B cell (primary cell): ENCODE measurements around the gene GPBP1L1. TPM values are rescaled to one million over a fixed set of nuclear protein-coding genes. Genes with fewer than 3 reads are reported as not detected.

Experiments used
- ATAC-seq: fragments of 200-7000 bp; cut with Tn5 transposase; one replicate; pipeline ENCODE4 v1.10.0; 2021; ENCODE audit warnings: low read depth, mild to moderate bottlenecking, moderate number of reproducible peaks, moderate library complexity
- CTCF ChIA-PET: fragments of 350-600 bp; sonication (Branson Sonifier 250); formaldehyde crosslinking; loops from one replicate; lab custom pipeline; 2021; ENCODE audit warnings: antibody characterized with exemption, inconsistent platforms; lab: Charles Lee
- POLR2A ChIA-PET: fragments of 350-600 bp; sonication (Branson Sonifier 250); formaldehyde crosslinking; loops from one replicate; lab custom pipeline; 2021; ENCODE audit warnings: antibody characterized with exemption; lab: Charles Lee
- DNase-seq: peaks from one replicate; pipeline ENCODE4 v3.0.0; 2013
- H2AFZ ChIP-seq: 2 replicates; pipeline ENCODE4 v1.6.1; 2012; ENCODE audit warnings: mild to moderate bottlenecking, low read depth, low read length; ENCODE audit not compliant: insufficient read depth, poor library complexity, severe bottlenecking
- H3K27ac ChIP-seq, 2 donors: 1 replicate in 1 of 2; 2 replicates in 1 of 2; pipeline ENCODE4 v1.5.1; 2012 to 2013; ENCODE audit warnings: low read length in 2 of 2, mild to moderate bottlenecking in 2 of 2, moderate library complexity in 1 of 2
- H3K27me3 ChIP-seq, 4 experiments: fragments of 200-600 bp in 1 of 4; sonication (generic) in 1 of 4; replicated peaks in 1 of 4; 1 replicate in 2 of 4; 2 replicates in 2 of 4; pipeline versions ENCODE4 v1.6.1 to v1.7.0; 2013 to 2016; ENCODE audit warnings: low read length in 3 of 4, mild to moderate bottlenecking in 2 of 4, mixed read lengths in 1 of 4, moderate library complexity in 1 of 4; ENCODE audit not compliant: insufficient read depth in 4 of 4, control insufficient read depth in 3 of 4; ENCODE audit errors: control extremely low read depth in 1 of 4
- H3K36me3 ChIP-seq, 2 experiments: replicated peaks in 1 of 2; 1 replicate in 1 of 2; 2 replicates in 1 of 2; pipeline versions ENCODE4 v1.6.1 to v1.7.1; 2013; ENCODE audit warnings: low read length in 1 of 2; ENCODE audit not compliant: insufficient read depth in 2 of 2, control insufficient read depth in 1 of 2; ENCODE audit errors: control extremely low read depth in 1 of 2, extremely low read depth in 1 of 2
- H3K4me1 ChIP-seq, 2 donors: fragments of 200-600 bp in 1 of 2; sonication (generic) in 1 of 2; 1 replicate in 1 of 2; 2 replicates in 1 of 2; pipeline versions ENCODE4 v1.5.1 to v1.6.1; 2013 to 2017; ENCODE audit warnings: low read length in 2 of 2; ENCODE audit not compliant: control insufficient read depth in 2 of 2, insufficient read depth in 2 of 2
- H3K4me2 ChIP-seq: replicated peaks from 2 replicates; pipeline ENCODE3; 2012; ENCODE audit warnings: mild to moderate bottlenecking, low read depth, low read length; ENCODE audit not compliant: poor library complexity, severe bottlenecking
- H3K4me3 ChIP-seq, 5 experiments: fragments of 200-600 bp in 1 of 5; sonication (generic) in 1 of 5; 1 replicate in 3 of 5; 2 replicates in 2 of 5; pipeline versions ENCODE4 v1.5.1 to v1.7.0; 2011 to 2016; ENCODE audit warnings: low read length in 4 of 5, mild to moderate bottlenecking in 4 of 5, low read depth in 2 of 5, control low read depth in 1 of 5, moderate library complexity in 1 of 5; ENCODE audit not compliant: insufficient read depth in 1 of 5; ENCODE audit errors: control extremely low read depth in 1 of 5, extremely low read depth in 1 of 5
- H3K79me2 ChIP-seq: fragments of 200-600 bp; sonication (generic); one replicate; pipeline ENCODE4 v1.6.0; 2016; ENCODE audit warnings: low read length; ENCODE audit not compliant: control insufficient read depth, insufficient read depth
- H3K9ac ChIP-seq: fragments of 200-600 bp; sonication (generic); 2 replicates; pipeline ENCODE4 v1.6.1; 2017; ENCODE audit warnings: mild to moderate bottlenecking, low read length, moderate library complexity
- H3K9me3 ChIP-seq, 3 donors: one replicate each; pipeline versions ENCODE4 v1.6.1 to v1.7.1; 2013; ENCODE audit warnings: low read length in 2 of 3; ENCODE audit not compliant: control insufficient read depth in 2 of 3, insufficient read depth in 1 of 3; ENCODE audit errors: control extremely low read depth in 1 of 3
- H4K20me1 ChIP-seq: 2 replicates; pipeline ENCODE4 v1.6.0; 2012; ENCODE audit warnings: mild to moderate bottlenecking, low read length; ENCODE audit not compliant: insufficient read depth, control insufficient read depth, poor library complexity, severe bottlenecking
- H3K27ac Mint-ChIP-seq: one replicate; pipeline ENCODE4 v1.8.0; 2021; ENCODE audit warnings: mixed read lengths
- H3K27me3 Mint-ChIP-seq: one replicate; pipeline ENCODE4 v1.8.0; 2021; ENCODE audit warnings: mixed read lengths
- H3K4me1 Mint-ChIP-seq: one replicate; pipeline ENCODE4 v1.8.0; 2021; ENCODE audit warnings: mixed read lengths
- H3K4me3 Mint-ChIP-seq: one replicate; pipeline ENCODE4 v1.8.0; 2021; ENCODE audit warnings: mixed read lengths
- H3K9me3 Mint-ChIP-seq: one replicate; pipeline ENCODE4 v1.8.0; 2022; ENCODE audit warnings: mixed read lengths; ENCODE audit not compliant: insufficient read depth
- EZH2 ChIP-seq: IDR thresholded peaks from 2 replicates; pipeline ENCODE4 v1.6.1; 2012; ENCODE audit warnings: borderline replicate concordance, low read depth, mild to moderate bottlenecking, moderate library complexity, low read length; ENCODE audit not compliant: insufficient read depth, poor library complexity, severe bottlenecking
- WGBS: methylation state at CpG from one replicate; pipeline ENCODE4 v1.1.5; 2013; ENCODE audit warnings: missing lambda C conversion rate; ENCODE audit not compliant: insufficient coverage; 5-methylcytosine and 5-hydroxymethylcytosine counted together
- intact Hi-C: fragments of 100-400 bp; cut with micrococcal nuclease; formaldehyde crosslinking; loops from one replicate; pipeline ENCODE4 v1.10.0; 2022
- polyA plus RNA-seq: library from polyadenylated mRNA; depleted of rRNA; stranded (reverse); fragments of >200 nt; gene quantifications from 2 replicates; pipeline ENCODE4 v1.2.3, GENCODE V29; 2012
- total RNA-seq, 2 donors: library from RNA; stranded (reverse); fragments of 120-200 nt in 1 of 2; gene quantifications; 1 replicate in 1 of 2; 2 replicates in 1 of 2; pipeline versions ENCODE4 v1.2.3 to v1.2.4, GENCODE V29; 2013 to 2022
- TF ChIP-seq, protein P1 (sequence below): fragments of 200-600 bp; IDR thresholded peaks from one replicate; pipeline ENCODE4 v1.8.0; 2022; ENCODE audit warnings: antibody characterized with exemption, mild to moderate bottlenecking

Gene GPBP1L1
- total and polyA plus RNA-seq, 2 donors (not counting 1 experiment from before 2014, with no cell fraction given) = 75.5 to 137 TPM

DNA sequence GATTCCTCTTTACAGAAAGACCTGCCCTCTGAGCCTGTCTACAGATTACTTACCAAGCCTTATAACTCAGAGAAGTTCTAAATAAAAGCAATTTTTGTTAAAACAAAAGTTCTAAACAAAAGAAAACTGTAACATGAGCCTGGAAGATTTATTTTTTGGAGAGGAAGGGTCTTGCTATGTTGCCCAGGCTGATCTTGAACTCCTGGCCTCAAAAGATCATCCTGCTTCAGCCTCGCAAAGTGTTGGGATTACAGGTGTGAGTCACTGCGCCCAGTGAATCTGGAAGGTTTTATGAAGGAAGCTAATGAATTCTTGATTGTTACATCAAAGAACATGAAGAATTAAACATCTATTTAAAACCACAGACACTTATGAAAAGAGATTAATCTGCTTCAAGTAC lies 27.1 kb downstream of the GPBP1L1 start:
- intact Hi-C loops = no loop called here
- POLR2A ChIA-PET = no interaction called here

GRCh38 chr1:45658171-45658570 lies 28.2 kb downstream of the GPBP1L1 start:
- no peak overlapping the region for H3K27ac ChIP-seq
- H3K9me3 Mint-ChIP-seq = no peaks in the 10 kb centered on the region
- DNase-seq (no peak), ATAC-seq (no peak)
- H3K27me3 Mint-ChIP-seq = no peaks in the 10 kb centered on the region
- peaks cover 5% of the 10 kb centered on the region for H3K4me1 Mint-ChIP-seq
- H3K4me1 ChIP-seq = no peaks in the 10 kb centered on the region
- H3K9ac ChIP-seq = no peak overlapping the region
- H3K4me3 ChIP-seq = no peak overlapping the region
- H3K27me3 ChIP-seq = no peaks in the 10 kb centered on the region
- peaks cover 44% of the 10 kb centered on the region for H4K20me1 ChIP-seq
- H2AFZ ChIP-seq = no peak overlapping the region
- WGBS = 100% methylated on average over 1 of the region's 2 CpGs
- H3K9me3 ChIP-seq = no peaks in the 10 kb centered on the region
- no peak overlapping the region for H3K27ac Mint-ChIP-seq
- H3K4me2 ChIP-seq = no peak overlapping the region
- peaks cover 53% of the 10 kb centered on the region for H3K79me2 ChIP-seq
- CTCF ChIA-PET = no interaction called here
- TF ChIP-seq EZH2 = no peak
- TF ChIP-seq, protein P1, sequence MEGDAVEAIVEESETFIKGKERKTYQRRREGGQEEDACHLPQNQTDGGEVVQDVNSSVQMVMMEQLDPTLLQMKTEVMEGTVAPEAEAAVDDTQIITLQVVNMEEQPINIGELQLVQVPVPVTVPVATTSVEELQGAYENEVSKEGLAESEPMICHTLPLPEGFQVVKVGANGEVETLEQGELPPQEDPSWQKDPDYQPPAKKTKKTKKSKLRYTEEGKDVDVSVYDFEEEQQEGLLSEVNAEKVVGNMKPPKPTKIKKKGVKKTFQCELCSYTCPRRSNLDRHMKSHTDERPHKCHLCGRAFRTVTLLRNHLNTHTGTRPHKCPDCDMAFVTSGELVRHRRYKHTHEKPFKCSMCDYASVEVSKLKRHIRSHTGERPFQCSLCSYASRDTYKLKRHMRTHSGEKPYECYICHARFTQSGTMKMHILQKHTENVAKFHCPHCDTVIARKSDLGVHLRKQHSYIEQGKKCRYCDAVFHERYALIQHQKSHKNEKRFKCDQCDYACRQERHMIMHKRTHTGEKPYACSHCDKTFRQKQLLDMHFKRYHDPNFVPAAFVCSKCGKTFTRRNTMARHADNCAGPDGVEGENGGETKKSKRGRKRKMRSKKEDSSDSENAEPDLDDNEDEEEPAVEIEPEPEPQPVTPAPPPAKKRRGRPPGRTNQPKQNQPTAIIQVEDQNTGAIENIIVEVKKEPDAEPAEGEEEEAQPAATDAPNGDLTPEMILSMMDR = no peak
- H3K4me3 Mint-ChIP-seq = no peak overlapping the region
- POLR2A ChIA-PET = no interaction called here
- intact Hi-C loops = no loop called here
- H3K36me3 ChIP-seq = peaks cover 6 to 70% of the 10 kb centered on the region in 2 experiments

More for the DNA sequence above, 27.1 kb downstream of the GPBP1L1 start:
- H3K4me3 Mint-ChIP-seq = no peak overlapping the region
- H2AFZ ChIP-seq = no peak overlapping the region
- DNase-seq = no peak
- no peak overlapping the region for H3K4me3 ChIP-seq
- CTCF ChIA-PET = interaction anchor here (0.6 kb wide), 1 partner anchor 12 kb away, joined by 6 read pairs; no protein-coding TSS in a partner anchor
- no peaks in the 10 kb centered on the region for H3K9me3 Mint-ChIP-seq
- H3K27me3 Mint-ChIP-seq = no peaks in the 10 kb centered on the region
- 100% methylated on average over 1 of the region's 2 CpGs for WGBS
- no peak overlapping the region for H3K4me2 ChIP-seq
- TF ChIP-seq EZH2 = no peak
- TF ChIP-seq, protein P1 = no peak
- H4K20me1 ChIP-seq = peaks cover 53% of the 10 kb centered on the region
- no peak overlapping the region for H3K9ac ChIP-seq
- no peak overlapping the region for H3K27ac ChIP-seq
- peaks cover 63% of the 10 kb centered on the region for H3K79me2 ChIP-seq
- no peak for ATAC-seq
- H3K4me1 ChIP-seq = no peaks in the 10 kb centered on the region
- no peaks in the 10 kb centered on the region for H3K9me3 ChIP-seq
- H3K36me3 ChIP-seq = peaks cover 6 to 66% of the 10 kb centered on the region in 2 experiments
- H3K27ac Mint-ChIP-seq = no peak overlapping the region
- peaks cover 8% of the 10 kb centered on the region for H3K4me1 Mint-ChIP-seq
- H3K27me3 ChIP-seq = no peaks in the 10 kb centered on the region
